ENCODE measurements around the gene USPL1. TPM values are rescaled to one million over a fixed set of nuclear protein-coding genes. Genes with fewer than 3 reads are reported as not detected.

Gene USPL1
- total and polyA plus RNA-seq, 2 of the 13 experiments (the other 11 are each of a cell fraction or from before 2014, with no cell fraction given) = 13.7 to 15.9 TPM

DNA sequence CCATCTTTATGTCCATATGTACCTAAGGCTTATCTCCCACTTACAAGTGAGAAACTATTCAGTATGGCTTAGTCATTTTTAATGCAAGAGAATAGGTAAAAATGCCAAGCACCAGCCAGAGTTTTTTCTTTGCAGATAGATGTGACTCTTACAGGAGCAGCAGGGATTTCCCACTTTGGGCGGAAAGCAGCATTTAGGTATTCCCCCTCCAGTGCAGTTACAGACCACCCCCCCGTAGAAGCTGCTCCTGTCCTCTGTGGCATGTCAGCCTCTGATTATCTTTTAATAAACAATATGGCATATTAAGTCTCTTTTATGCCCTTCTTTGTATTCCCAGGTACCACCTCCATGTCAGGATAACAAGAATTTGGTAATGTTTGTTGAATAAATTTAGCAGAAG lies 24.7 kb upstream of the USPL1 start:
- H3K4me1 ChIP-seq (ENCODE audit: insufficient read depth, low read length) = no peaks in the 10 kb centered on the region
- H3K27ac ChIP-seq (ENCODE audit: extremely low read length, insufficient read depth, low read length) = no peak overlapping the region
- H3K27me3 ChIP-seq (ENCODE audit: control insufficient read depth in 1 of 2, insufficient read depth in 2 of 2, low read length in 2 of 2) = peaks cover 0 to 3% of the 10 kb centered on the region in 2 experiments; a peak in 1 of 5 replicates
- POLR2A ChIA-PET = no interaction called here
- WGBS (ENCODE audit: low lambda C conversion rate) = 43% methylated on average over 2 of the region's 2 CpGs
- FAIRE-seq (no peak), DNase-seq (ENCODE audit: low spot score) (no peak), ATAC-seq (no peak)
- no peaks in the 10 kb centered on the region for H3K9me3 ChIP-seq (ENCODE audit: low read length)
- no peak overlapping the region for H2AFZ ChIP-seq (ENCODE audit: low read length)
- H3K9ac ChIP-seq (ENCODE audit: insufficient read depth, low read depth, low read length) = no peak overlapping the region
- in situ Hi-C loops (cut with HindIII; ENCODE audit: extremely low pct_ligation_motif_present, low pct_unique_long_range_greater_than_20kb) (no loop called here), intact Hi-C loops (cut with micrococcal nuclease; ENCODE audit: unreplicated experiment) (no loop called here)
- H3K4me3 ChIP-seq (replicated peaks in 1 of 3; ENCODE audit: insufficient read depth in 1 of 3, low read depth in 2 of 3, low read length in 3 of 3) = no peak overlapping the region
- H3K36me3 ChIP-seq (replicated peaks in 1 of 2; ENCODE audit: control insufficient read depth in 1 of 2, insufficient read depth in 2 of 2, low read length in 2 of 2) = no peaks in the 10 kb centered on the region
- no peaks in the 10 kb centered on the region for H3K79me2 ChIP-seq (ENCODE audit: insufficient read depth, low read length)
- H4K20me1 ChIP-seq (ENCODE audit: insufficient read depth, low read length) = no peaks in the 10 kb centered on the region
- CTCF ChIA-PET (ENCODE audit: low intra/inter-chr PET ratio, low total read pairs) = no interaction called here
- no peak overlapping the region for H3K4me2 ChIP-seq (ENCODE audit: low read depth, low read length)
- BruUV-seq (replicated peaks) = no TSS peak
- TF ChIP-seq ZNF230 (CRISPR knock-in tag; IDR thresholded peaks at IDR 0.05) = no peak
- no peak for TF ChIP-seq ZNF703 (CRISPR knock-in tag; IDR thresholded peaks at IDR 0.05; ENCODE audit: borderline replicate concordance)
- no peak for TF ChIP-seq SIX1 (CRISPR knock-in tag; IDR thresholded peaks at IDR 0.05; ENCODE audit: borderline replicate concordance)
- TF ChIP-seq, protein P1, sequence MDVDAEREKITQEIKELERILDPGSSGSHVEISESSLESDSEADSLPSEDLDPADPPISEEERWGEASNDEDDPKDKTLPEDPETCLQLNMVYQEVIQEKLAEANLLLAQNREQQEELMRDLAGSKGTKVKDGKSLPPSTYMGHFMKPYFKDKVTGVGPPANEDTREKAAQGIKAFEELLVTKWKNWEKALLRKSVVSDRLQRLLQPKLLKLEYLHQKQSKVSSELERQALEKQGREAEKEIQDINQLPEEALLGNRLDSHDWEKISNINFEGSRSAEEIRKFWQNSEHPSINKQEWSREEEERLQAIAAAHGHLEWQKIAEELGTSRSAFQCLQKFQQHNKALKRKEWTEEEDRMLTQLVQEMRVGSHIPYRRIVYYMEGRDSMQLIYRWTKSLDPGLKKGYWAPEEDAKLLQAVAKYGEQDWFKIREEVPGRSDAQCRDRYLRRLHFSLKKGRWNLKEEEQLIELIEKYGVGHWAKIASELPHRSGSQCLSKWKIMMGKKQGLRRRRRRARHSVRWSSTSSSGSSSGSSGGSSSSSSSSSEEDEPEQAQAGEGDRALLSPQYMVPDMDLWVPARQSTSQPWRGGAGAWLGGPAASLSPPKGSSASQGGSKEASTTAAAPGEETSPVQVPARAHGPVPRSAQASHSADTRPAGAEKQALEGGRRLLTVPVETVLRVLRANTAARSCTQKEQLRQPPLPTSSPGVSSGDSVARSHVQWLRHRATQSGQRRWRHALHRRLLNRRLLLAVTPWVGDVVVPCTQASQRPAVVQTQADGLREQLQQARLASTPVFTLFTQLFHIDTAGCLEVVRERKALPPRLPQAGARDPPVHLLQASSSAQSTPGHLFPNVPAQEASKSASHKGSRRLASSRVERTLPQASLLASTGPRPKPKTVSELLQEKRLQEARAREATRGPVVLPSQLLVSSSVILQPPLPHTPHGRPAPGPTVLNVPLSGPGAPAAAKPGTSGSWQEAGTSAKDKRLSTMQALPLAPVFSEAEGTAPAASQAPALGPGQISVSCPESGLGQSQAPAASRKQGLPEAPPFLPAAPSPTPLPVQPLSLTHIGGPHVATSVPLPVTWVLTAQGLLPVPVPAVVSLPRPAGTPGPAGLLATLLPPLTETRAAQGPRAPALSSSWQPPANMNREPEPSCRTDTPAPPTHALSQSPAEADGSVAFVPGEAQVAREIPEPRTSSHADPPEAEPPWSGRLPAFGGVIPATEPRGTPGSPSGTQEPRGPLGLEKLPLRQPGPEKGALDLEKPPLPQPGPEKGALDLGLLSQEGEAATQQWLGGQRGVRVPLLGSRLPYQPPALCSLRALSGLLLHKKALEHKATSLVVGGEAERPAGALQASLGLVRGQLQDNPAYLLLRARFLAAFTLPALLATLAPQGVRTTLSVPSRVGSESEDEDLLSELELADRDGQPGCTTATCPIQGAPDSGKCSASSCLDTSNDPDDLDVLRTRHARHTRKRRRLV (CRISPR knock-in tag; IDR thresholded peaks at IDR 0.05) = no peak
- TF ChIP-seq ZNF207 (IDR thresholded peaks at IDR 0.05; ENCODE audit: borderline replicate concordance) = no peak
- TF ChIP-seq GPN1 (CRISPR knock-in tag; IDR thresholded peaks at IDR 0.05; ENCODE audit: borderline replicate concordance) = no peak
- TF ChIP-seq, protein P2, sequence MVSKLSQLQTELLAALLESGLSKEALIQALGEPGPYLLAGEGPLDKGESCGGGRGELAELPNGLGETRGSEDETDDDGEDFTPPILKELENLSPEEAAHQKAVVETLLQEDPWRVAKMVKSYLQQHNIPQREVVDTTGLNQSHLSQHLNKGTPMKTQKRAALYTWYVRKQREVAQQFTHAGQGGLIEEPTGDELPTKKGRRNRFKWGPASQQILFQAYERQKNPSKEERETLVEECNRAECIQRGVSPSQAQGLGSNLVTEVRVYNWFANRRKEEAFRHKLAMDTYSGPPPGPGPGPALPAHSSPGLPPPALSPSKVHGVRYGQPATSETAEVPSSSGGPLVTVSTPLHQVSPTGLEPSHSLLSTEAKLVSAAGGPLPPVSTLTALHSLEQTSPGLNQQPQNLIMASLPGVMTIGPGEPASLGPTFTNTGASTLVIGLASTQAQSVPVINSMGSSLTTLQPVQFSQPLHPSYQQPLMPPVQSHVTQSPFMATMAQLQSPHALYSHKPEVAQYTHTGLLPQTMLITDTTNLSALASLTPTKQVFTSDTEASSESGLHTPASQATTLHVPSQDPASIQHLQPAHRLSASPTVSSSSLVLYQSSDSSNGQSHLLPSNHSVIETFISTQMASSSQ (IDR thresholded peaks at IDR 0.05; ENCODE audit: low read depth) = no peak
- TF ChIP-seq, protein P2 (CRISPR knock-in tag; IDR thresholded peaks at IDR 0.05; ENCODE audit: borderline replicate concordance) = no peak
- no peak for TF ChIP-seq SP5 (CRISPR knock-in tag; IDR thresholded peaks at IDR 0.05; ENCODE audit: borderline replicate concordance, low read depth)
- TF ChIP-seq, protein P3, sequence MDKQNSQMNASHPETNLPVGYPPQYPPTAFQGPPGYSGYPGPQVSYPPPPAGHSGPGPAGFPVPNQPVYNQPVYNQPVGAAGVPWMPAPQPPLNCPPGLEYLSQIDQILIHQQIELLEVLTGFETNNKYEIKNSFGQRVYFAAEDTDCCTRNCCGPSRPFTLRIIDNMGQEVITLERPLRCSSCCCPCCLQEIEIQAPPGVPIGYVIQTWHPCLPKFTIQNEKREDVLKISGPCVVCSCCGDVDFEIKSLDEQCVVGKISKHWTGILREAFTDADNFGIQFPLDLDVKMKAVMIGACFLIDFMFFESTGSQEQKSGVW (CRISPR knock-in tag; IDR thresholded peaks at IDR 0.05; ENCODE audit: borderline replicate concordance) = no peak
- no peak for TF ChIP-seq ZNF546 (CRISPR knock-in tag; conservative IDR thresholded peaks at IDR 0.05)
- TF ChIP-seq CAMTA2 (CRISPR knock-in tag; IDR thresholded peaks at IDR 0.05; ENCODE audit: borderline replicate concordance) = no peak
- TF ChIP-seq PAF1 (CRISPR knock-in tag; IDR thresholded peaks at IDR 0.05) = no peak
- TF ChIP-seq EHMT2 (IDR thresholded peaks at IDR 0.05; ENCODE audit: borderline replicate concordance, low read depth, low read length) = no peak
- no peak for TF ChIP-seq ZBTB3 (CRISPR knock-in tag; IDR thresholded peaks at IDR 0.05; ENCODE audit: borderline replicate concordance, low read depth)
